ENCODE results near the gene MPZL1. TPM values are rescaled to one million over a fixed set of nuclear protein-coding genes. Genes with fewer than 3 reads are reported as not detected.

Gene MPZL1
- polyA plus RNA-seq, 2 of the 4 experiments (the other 2 are of a cell fraction), result 92.6 to 178 TPM

DNA sequence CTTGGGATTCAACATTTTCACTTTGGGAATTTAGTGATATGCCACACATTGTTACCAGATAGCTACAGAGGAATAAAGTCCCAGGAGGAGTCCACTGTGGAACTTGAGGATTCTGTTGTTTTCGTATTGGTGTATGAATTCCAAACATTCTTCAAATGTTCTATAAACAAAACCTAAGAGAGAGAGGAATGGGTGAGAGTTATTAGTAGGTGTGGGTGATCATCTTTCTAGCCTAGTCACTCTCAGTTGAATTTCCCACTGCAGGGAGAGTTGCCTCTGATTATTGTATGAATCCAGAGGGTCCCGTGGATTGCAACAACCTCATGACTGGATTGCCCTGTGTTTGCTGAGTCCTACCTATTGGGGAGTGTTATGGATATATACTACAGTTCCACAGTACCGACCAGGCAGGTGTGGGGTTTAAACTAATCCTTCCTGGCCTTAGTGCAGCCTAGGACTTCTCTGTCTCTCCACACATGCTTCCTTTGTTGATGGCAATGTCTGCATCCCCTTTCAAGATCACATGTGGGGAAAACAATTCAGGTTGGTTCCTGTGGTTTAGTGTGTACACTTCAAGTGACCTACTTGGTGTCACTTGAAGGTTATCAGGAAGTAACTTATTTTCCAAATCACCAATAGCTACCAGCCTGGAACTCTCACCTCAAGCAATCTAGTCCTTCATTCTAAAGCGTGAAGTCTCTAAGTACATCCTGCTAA, 100.3 kb downstream of the MPZL1 start:
- POLR2A ChIA-PET, result no interaction called here
- WGBS (ENCODE audit: missing lambda C conversion rate), result 58% methylated on average over 4 of the region's 4 CpGs
- FAIRE-seq, result no peak
- H3K27ac ChIP-seq, result peak overlapping the region; percentile 3 to 87; a peak in 3 of 6 replicates
- CTCF ChIA-PET, result no interaction called here
- ATAC-seq, result no peak
- no peak overlapping the region for H3K4me3 ChIP-seq
- peak in 1 of 2 experiments; percentile 9 for DNase-seq (ENCODE audit: low read depth in 1 of 2, low spot score in 1 of 2)
- TF ChIP-seq HEYL (CRISPR knock-in tag; IDR thresholded peaks at IDR 0.05), result no peak
- TF ChIP-seq MAFK (IDR thresholded peaks at IDR 0.05; ENCODE audit: partially characterized antibody), result no peak
- no peak for TF ChIP-seq SMC3 (IDR thresholded peaks at IDR 0.05)
- TF ChIP-seq HOXA7 (CRISPR knock-in tag; IDR thresholded peaks at IDR 0.05), result no peak
- TF ChIP-seq KDM1A (IDR thresholded peaks at IDR 0.05; ENCODE audit: low read depth), result no peak
- TF ChIP-seq CHD4 (IDR thresholded peaks at IDR 0.05; ENCODE audit: borderline replicate concordance), result no peak
- TF ChIP-seq, protein P1, sequence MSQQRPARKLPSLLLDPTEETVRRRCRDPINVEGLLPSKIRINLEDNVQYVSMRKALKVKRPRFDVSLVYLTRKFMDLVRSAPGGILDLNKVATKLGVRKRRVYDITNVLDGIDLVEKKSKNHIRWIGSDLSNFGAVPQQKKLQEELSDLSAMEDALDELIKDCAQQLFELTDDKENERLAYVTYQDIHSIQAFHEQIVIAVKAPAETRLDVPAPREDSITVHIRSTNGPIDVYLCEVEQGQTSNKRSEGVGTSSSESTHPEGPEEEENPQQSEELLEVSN (IDR thresholded peaks at IDR 0.05; ENCODE audit: borderline replicate concordance, low read depth), result no peak
- TF ChIP-seq JUN (IDR thresholded peaks at IDR 0.05), result no peak
- no peak for TF ChIP-seq BHLHE40 (IDR thresholded peaks at IDR 0.05; ENCODE audit: low read depth, low read length)
- no peak for TF ChIP-seq CEBPB (IDR thresholded peaks at IDR 0.05)
- TF ChIP-seq EP300 (IDR thresholded peaks at IDR 0.05), result no peak
- TF ChIP-seq TFCP2L1 (CRISPR knock-in tag; IDR thresholded peaks at IDR 0.05), result no peak
- no peak for TF ChIP-seq RAD21 (conservative IDR thresholded peaks at IDR 0.05 in 1 of 2, IDR thresholded peaks at IDR 0.05 in 1 of 2)
- no peak for TF ChIP-seq CBX8 (IDR thresholded peaks at IDR 0.05)
- no peak for TF ChIP-seq PHF8 (IDR thresholded peaks at IDR 0.05; ENCODE audit: borderline replicate concordance, low read depth)
- TF ChIP-seq HOXB5 (CRISPR knock-in tag; IDR thresholded peaks at IDR 0.05), result no peak
- TF ChIP-seq EHF (CRISPR knock-in tag; IDR thresholded peaks at IDR 0.05), result no peak
- no peak for TF ChIP-seq JUNB (IDR thresholded peaks at IDR 0.05)
- no peaks in the 10 kb centered on the region for H3K9me3 ChIP-seq
- peak overlapping the region; percentile 37 for H3K4me2 ChIP-seq
- peaks cover 24% of the 10 kb centered on the region for H3K4me1 ChIP-seq

DNA sequence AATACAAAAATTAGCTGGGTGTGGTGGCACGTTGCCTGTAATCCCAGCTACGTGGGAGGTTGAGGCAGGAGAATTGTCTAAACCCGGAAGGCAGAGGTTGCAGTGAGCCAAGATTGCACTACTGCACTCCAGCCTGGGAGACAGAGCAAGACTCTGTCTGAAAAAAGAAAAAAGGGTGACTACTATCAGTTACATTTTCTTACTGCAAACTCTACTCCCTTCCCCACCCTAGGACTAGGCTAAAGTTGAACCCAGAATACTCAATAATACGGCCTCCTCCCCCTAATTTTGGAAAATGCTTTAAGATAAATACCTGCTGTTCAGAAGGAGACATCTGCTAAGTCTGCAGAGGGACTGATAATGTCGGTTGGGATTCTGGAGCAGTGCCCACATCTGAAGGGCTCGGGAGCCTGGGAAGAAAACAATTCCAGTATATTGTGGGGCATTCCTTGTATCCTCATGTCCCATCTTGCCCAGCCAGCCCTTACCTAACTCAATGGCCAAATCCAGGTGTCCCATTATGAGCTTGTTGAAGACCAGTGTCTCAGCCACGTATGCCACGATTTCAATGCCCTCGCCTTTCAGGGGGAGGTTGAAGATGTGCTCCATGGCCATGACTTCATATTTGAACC, 102.5 kb downstream of the MPZL1 start:
- ChIA-PET CTCF (interaction anchor here (0.6 to 1.2 kb wide), 3 partner anchors 15 to 152 kb away, joined by 3 read pairs; no protein-coding TSS in a partner anchor), POLR2A (no interaction called here)
- DNase-seq (ENCODE audit: low read depth in 1 of 2, low spot score in 1 of 2) (no peak), ATAC-seq (no peak), FAIRE-seq (no peak)
- Histone ChIP-seq H3K4me1 (peaks cover 24% of the 10 kb centered on the region), H3K4me2 (no peak overlapping the region), H3K27ac (no peak overlapping the region), H3K9me3 (no peaks in the 10 kb centered on the region), H3K4me3 (no peak overlapping the region)
- TF ChIP-seq TP53 (CRISPR knock-in tag; IDR thresholded peaks at IDR 0.05), result no peak
- no peak for TF ChIP-seq SMC3 (IDR thresholded peaks at IDR 0.05)
- TF ChIP-seq NR3C1 (IDR thresholded peaks at IDR 0.05), result no peak
- no peak for TF ChIP-seq JUNB (IDR thresholded peaks at IDR 0.05)
- TF ChIP-seq KDM5A (IDR thresholded peaks at IDR 0.05), result no peak
- no peak for TF ChIP-seq SREBF2 (IDR thresholded peaks at IDR 0.05)
- TF ChIP-seq HES2 (IDR thresholded peaks at IDR 0.05), result no peak
- no peak for TF ChIP-seq CHD4 (IDR thresholded peaks at IDR 0.05; ENCODE audit: borderline replicate concordance)
- no peak for TF ChIP-seq ATOH8 (CRISPR knock-in tag; IDR thresholded peaks at IDR 0.05; ENCODE audit: low read depth)
- no peak for TF ChIP-seq FOSL2 (IDR thresholded peaks at IDR 0.05)
- no peak for TF ChIP-seq FOSL2 (CRISPR knock-in tag; IDR thresholded peaks at IDR 0.05)
- 76% methylated on average over 9 of the region's 9 CpGs for WGBS (ENCODE audit: missing lambda C conversion rate)

All from A549 (cell line).